GM12873 (cell line): ENCODE results near the gene TRIM15.

Source experiments
- TF ChIP-seq, protein P1 (sequence below): IDR thresholded peaks from 2 replicates; pipeline ENCODE4 v1.5.1; 2012; ENCODE audit warnings: low read depth, mild to moderate bottlenecking, moderate library complexity, low read length, control low read depth; ENCODE audit not compliant: insufficient read depth; ENCODE audit errors: missing control alignments

TRIM15 gene

DNA sequence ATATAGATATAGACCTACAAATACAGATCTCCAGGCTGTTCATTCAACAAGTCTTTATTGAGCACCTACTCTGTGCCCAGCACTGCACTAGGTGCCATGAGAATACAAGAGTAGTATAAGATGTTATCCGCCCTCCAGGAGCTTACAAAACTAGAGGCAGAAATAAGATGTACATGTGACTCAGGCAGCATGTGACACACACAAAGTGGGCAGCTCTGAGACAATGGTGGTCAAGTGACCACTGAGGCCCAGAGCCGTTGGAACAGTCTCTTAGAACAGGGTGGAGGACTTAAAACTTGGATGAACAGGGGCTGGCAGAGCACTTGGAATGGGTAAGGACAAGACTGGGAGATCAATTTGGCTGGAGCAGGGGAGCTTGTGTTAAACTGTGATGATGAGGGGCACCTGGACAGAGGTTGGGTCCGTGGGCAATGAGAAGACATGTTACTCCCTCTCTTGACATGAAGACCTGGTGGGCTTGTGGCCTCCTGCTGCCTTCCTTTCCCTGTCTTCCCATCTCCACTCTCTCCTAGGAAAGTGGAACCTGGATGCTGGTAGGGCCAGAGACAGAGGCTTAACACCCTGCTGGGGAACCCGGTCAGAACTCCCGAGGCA, 21.2 kb downstream of the TRIM15 start:
- TF ChIP-seq, protein P1, sequence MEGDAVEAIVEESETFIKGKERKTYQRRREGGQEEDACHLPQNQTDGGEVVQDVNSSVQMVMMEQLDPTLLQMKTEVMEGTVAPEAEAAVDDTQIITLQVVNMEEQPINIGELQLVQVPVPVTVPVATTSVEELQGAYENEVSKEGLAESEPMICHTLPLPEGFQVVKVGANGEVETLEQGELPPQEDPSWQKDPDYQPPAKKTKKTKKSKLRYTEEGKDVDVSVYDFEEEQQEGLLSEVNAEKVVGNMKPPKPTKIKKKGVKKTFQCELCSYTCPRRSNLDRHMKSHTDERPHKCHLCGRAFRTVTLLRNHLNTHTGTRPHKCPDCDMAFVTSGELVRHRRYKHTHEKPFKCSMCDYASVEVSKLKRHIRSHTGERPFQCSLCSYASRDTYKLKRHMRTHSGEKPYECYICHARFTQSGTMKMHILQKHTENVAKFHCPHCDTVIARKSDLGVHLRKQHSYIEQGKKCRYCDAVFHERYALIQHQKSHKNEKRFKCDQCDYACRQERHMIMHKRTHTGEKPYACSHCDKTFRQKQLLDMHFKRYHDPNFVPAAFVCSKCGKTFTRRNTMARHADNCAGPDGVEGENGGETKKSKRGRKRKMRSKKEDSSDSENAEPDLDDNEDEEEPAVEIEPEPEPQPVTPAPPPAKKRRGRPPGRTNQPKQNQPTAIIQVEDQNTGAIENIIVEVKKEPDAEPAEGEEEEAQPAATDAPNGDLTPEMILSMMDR: no peak

DNA sequence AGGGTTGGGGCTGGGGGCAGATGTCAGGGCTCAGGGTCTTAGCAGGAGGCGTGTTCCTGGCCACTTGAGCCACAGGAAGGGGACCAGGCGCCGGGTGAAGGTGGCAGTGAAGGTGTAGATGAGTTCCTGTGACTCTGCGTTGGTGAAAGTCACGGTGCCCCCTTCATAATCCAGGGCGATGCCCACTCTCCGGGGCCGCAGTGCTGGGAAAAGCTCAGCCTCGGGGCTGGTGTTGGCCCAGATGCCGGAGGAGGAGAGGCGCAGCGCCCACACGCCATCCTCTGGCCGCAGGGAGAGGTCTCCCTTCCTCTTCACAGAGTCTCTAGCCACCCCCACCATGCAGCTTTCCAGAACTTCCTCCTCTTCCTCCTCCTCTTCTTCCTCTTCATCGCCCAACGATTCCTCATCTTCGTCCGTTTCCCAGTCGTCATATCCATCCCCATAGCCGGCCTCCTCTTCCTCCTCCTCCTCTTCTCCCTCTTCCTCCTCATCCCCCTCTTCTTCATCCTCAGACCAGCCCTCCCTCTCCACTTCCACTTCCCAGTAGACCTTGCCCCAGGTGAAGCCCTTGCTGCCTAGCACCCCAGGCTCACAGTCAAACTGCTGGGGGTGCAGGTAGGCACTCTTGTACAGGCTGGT, 22.6 kb downstream of the TRIM15 start:
- TF ChIP-seq, protein P1: no peak

DNA sequence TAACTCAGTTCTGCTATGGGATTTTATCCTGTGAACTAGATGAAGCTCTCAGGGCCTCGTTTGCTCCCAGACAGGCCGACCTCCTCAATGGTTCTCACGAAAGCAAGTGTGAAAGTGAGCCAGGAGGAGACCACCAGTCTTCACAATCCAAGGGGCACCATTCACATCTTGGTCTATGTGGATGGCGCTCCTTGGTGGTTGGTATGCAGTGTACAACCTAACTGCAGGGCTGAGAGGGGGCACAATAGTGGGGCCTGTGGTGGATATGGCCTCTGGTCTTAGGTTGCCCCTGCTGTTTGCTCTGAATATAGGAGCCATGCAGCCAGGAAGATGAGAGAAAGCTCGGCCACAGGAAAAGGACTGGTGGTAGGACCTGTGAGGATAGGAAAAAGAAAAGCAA, 25.2 kb downstream of the TRIM15 start:
- TF ChIP-seq, protein P1: no peak

DNA sequence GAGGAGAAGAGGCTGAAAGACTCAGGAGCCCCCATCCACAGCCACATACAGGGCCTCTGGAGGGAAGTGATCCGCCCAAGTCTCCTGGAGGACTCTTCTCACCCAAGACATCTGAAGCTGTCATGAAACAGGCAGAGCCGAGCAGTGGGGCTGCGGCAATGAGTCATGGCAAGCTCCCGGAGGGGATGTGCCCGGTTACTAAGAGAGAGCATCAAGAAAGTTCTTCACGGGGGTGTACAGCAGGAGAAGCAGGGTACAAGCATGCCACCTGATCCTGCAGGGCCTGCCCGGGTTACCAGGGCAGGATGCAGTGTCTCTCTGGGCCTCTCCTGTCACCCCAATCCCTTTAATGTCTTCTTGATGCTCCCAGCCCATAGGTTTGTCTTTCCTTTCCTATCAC, 28.7 kb downstream of the TRIM15 start:
- TF ChIP-seq, protein P1: no peak

DNA sequence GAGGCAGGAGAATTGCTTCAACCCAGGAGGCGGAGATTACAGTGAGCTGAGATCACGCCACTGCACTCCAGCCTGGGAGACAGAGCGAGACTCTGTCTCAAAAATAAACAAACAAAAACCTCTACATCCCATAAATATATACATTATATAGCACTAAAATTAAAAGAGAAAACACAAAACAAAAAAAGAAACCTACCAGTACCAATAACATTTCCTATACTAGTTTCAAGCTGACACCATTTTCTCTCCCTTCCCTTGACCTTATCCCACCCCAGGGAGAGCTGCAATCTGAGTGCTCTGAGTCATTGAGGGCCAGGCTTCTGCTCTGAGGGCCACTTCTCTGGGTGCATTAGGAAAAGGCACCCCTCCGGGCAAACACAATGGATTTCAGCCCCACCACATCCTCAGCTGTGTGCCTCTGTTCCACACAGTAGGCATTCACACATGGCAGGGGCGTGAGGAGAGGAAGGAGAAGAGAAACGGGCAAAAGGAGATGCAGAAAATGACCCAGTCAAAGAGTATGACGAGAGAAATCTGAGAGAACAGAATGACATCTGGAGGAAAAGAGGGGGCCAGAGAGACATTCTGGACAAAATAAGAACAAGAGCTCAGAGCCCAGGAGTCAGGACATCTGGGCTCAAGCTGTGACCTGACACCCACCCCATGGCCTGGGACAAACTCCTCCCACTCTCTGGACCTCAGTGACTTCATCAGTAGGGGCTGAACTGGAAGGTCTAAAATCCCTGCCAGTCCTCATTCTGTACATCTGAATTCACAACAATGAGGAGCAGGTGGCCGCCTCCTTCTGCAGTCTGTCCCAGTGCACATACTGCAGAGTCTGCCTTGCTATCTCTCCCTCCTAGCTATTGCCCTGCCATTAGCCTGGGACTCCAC, 31.7 kb downstream of the TRIM15 start:
- TF ChIP-seq, protein P1: no peak

DNA sequence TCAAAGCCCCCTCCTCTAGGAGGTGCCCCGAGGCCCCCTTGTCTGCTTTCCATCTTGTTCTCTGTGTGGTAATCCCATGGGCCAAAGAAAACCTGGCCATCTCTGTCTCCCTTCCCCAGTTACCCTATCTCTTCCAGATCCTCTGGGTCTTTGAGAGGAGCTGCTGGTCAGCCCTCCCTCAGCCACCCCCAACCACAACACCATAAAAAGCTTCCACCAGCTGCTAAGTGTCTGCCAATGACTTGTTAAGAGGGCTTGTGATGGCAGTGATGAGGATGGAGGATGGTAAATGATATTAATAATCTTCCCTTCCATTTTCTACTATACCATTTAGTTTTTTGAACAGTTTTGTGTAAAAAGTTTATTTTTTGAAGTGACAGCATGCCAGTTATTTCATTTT, 32.6 kb downstream of the TRIM15 start:
- TF ChIP-seq, protein P1: no peak

DNA sequence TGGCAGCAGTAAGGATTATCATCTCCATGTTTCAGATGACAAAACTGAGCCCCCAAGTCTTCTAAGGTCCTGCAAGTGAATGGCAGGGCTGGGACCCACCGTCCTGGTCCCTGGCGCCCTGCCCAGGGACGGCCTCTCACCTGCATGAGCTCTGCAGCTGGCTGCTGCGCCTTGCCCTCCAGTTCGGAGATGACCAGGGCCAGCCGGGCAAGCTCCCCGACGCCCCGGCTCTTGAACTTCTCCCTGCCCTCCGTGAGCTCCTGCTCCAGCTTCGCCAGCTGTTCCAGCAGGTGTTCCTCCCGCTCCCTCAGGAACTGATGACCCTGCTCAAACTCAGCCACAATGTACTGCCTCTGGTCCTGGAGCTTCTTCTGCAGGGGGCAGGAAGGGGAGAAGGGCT, 33.0 kb downstream of the TRIM15 start:
- TF ChIP-seq, protein P1: no peak
